Measurements from ENCODE around the gene PPP4R3B.

- no peak for TF ChIP-seq POLR2A (IDR thresholded peaks at IDR 0.05)
- TF ChIP-seq CTCF (IDR thresholded peaks at IDR 0.05) = no peak
Observed at GRCh38 chr2:55519938-55520885, 97.2 kb downstream of the PPP4R3B start.
